ENCODE results near the gene GSTM2. TPM values are rescaled to one million over a fixed set of nuclear protein-coding genes. Genes with fewer than 3 reads are reported as not detected.

The GSTM2 gene
- total and polyA plus RNA-seq, 2 donors (not counting 1 experiment from before 2014, with no cell fraction given) = 42.9 to 94.4 TPM

- WGBS (ENCODE audit: insufficient coverage) = 24% methylated on average over 10 of the region's 11 CpGs
- Mint-ChIP-seq H3K4me1 (peaks cover 60% of the 10 kb centered on the region), H3K9me3 (ENCODE audit: insufficient read depth) (no peaks in the 10 kb centered on the region), H3K4me3 (peak overlapping the region; percentile 99), H3K27ac (peak overlapping the region; percentile 88), H3K27me3 (no peaks in the 10 kb centered on the region)
- Histone ChIP-seq H2AFZ (ENCODE audit: insufficient read depth, low read depth, low read length, poor library complexity, severe bottlenecking) (peak overlapping the region; percentile 60), H3K4me2 (replicated peaks; ENCODE audit: low read depth, low read length, poor library complexity, severe bottlenecking) (peak overlapping the region; percentile 100), H3K79me2 (ENCODE audit: control insufficient read depth, insufficient read depth, low read length) (peaks cover 42% of the 10 kb centered on the region), H4K20me1 (ENCODE audit: control insufficient read depth, insufficient read depth, low read length, poor library complexity, severe bottlenecking) (peaks cover 8% of the 10 kb centered on the region), H3K4me3 (ENCODE audit: control extremely low read depth in 1 of 5, extremely low read depth in 1 of 5, insufficient read depth in 1 of 5, low read depth in 2 of 5, low read length in 4 of 5) (peak overlapping the region in 4 of 5 experiments; percentile 5 to 43 (median 31)), H3K4me1 (ENCODE audit: control insufficient read depth in 2 of 2, insufficient read depth in 2 of 2, low read length in 2 of 2) (peaks cover 45 to 60% of the 10 kb centered on the region in 2 donors), H3K27me3 (replicated peaks in 1 of 4; ENCODE audit: control extremely low read depth in 1 of 4, control insufficient read depth in 3 of 4, insufficient read depth in 4 of 4, low read length in 3 of 4) (no peaks in the 10 kb centered on the region), H3K9me3 (ENCODE audit: control extremely low read depth in 1 of 3, control insufficient read depth in 2 of 3, insufficient read depth in 1 of 3, low read length in 2 of 3) (no peaks in the 10 kb centered on the region), H3K36me3 (replicated peaks in 1 of 2; ENCODE audit: control extremely low read depth in 1 of 2, control insufficient read depth in 1 of 2, extremely low read depth in 1 of 2, insufficient read depth in 2 of 2, low read length in 1 of 2) (peaks cover 0 to 24% of the 10 kb centered on the region in 2 experiments), H3K9ac (ENCODE audit: low read length) (peak overlapping the region; percentile 36), H3K27ac (ENCODE audit: low read length in 2 of 2) (peak overlapping the region; percentile 60 to 64)
- ChIA-PET CTCF (interaction anchor here (0.6 to 2.6 kb wide), 9 partner anchors 9 to 422 kb away, joined by 3 to 25 read pairs (median 6); partner anchors contain the start of genes AHCYL1 and GNAI3), POLR2A (interaction anchor here (1.8 kb wide), 1 partner anchor 75 kb away, joined by 4 read pairs; the partner anchor contains the start of gene GNAI3)
- intact Hi-C loops (cut with micrococcal nuclease) = loop anchor here (5.0 kb wide), 1 partner anchor 131 kb away; the partner anchor contains the start of gene CYB561D1
- TF ChIP-seq CTCF (IDR thresholded peaks at IDR 0.05) (no peak), EZH2 (IDR thresholded peaks at IDR 0.05; ENCODE audit: borderline replicate concordance, insufficient read depth, low read depth, low read length, poor library complexity, severe bottlenecking) (no peak)
- DNase-seq = peak; percentile 32
- no peak for ATAC-seq (ENCODE audit: low read depth)
Measured at GRCh38 chr1:109623601-109624161, 44.2 kb upstream of the GSTM2 start.
